GM23248 (cell line): Measurements from ENCODE around the gene DNAJC10. TPM values are rescaled to one million over a fixed set of nuclear protein-coding genes. Genes with fewer than 3 reads are reported as not detected.

ENCODE experiments used
- DNase-seq: peaks from one replicate; pipeline ENCODE4 v3.0.0-alpha.2; 2015
- H2AFZ ChIP-seq: fragments of 200-600 bp; sonication (generic); 2 replicates; pipeline ENCODE4 v1.6.1; 2016; ENCODE audit warnings: antibody characterized with exemption
- H3F3A ChIP-seq: fragments of 200-600 bp; sonication (generic); 2 replicates; pipeline ENCODE4 v1.6.1; 2016; ENCODE audit warnings: mild to moderate bottlenecking, antibody characterized with exemption, mixed run types; ENCODE audit not compliant: insufficient read depth
- H3K27ac ChIP-seq: fragments of 200-600 bp; sonication (generic); 2 replicates; pipeline ENCODE4 v1.5.1; 2016; ENCODE audit warnings: mild to moderate bottlenecking
- H3K27me3 ChIP-seq: fragments of 200-600 bp; sonication (generic); replicated peaks from 2 replicates; pipeline ENCODE4 v1.6.1; 2016; ENCODE audit warnings: mild to moderate bottlenecking; ENCODE audit not compliant: insufficient read depth
- H3K36me3 ChIP-seq: fragments of 200-600 bp; sonication (generic); 2 replicates; pipeline ENCODE4 v1.6.1; 2016; ENCODE audit warnings: low read depth, mild to moderate bottlenecking
- H3K4me1 ChIP-seq: fragments of 200-600 bp; sonication (generic); 2 replicates; pipeline ENCODE4 v1.6.1; 2016; ENCODE audit warnings: mild to moderate bottlenecking; ENCODE audit not compliant: insufficient read depth
- H3K4me2 ChIP-seq: fragments of 200-600 bp; sonication (generic); one replicate; pipeline ENCODE4 v1.6.1; 2016; ENCODE audit warnings: mild to moderate bottlenecking; ENCODE audit not compliant: unreplicated experiment
- H3K4me3 ChIP-seq: fragments of 200-600 bp; sonication (generic); 2 replicates; pipeline ENCODE4 v1.5.1; 2016; ENCODE audit warnings: mild to moderate bottlenecking
- H3K79me2 ChIP-seq: fragments of 200-600 bp; sonication (generic); 2 replicates; pipeline ENCODE4 v1.6.1; 2016; ENCODE audit warnings: mild to moderate bottlenecking; ENCODE audit not compliant: insufficient read depth
- H3K9ac ChIP-seq: fragments of 200-600 bp; sonication (generic); 2 replicates; pipeline ENCODE4 v1.6.1; 2016; ENCODE audit warnings: mild to moderate bottlenecking
- H3K9me2 ChIP-seq: fragments of 200-600 bp; sonication (generic); 2 replicates; pipeline ENCODE4 v1.6.1; 2016; ENCODE audit warnings: mixed run types, mild to moderate bottlenecking, moderate library complexity; ENCODE audit not compliant: insufficient read depth
- H3K9me3 ChIP-seq: fragments of 200-600 bp; sonication (generic); one replicate; pipeline ENCODE4 v1.6.1; 2017; ENCODE audit warnings: low read depth
- H4K20me1 ChIP-seq: fragments of 200-600 bp; sonication (generic); 2 replicates; pipeline ENCODE4 v1.6.0; 2016; ENCODE audit not compliant: insufficient read depth
- EZH2 ChIP-seq: fragments of 200-600 bp; sonication (generic); IDR thresholded peaks from 2 replicates; pipeline ENCODE4 v1.6.1; 2018; ENCODE audit warnings: antibody characterized with exemption, mild to moderate bottlenecking; ENCODE audit not compliant: insufficient read depth, poor library complexity, severe bottlenecking
- EZH2phosphoT487 ChIP-seq: fragments of 200-600 bp; sonication (generic); IDR thresholded peaks from 2 replicates; pipeline ENCODE4 v1.6.1; 2018; ENCODE audit warnings: antibody characterized with exemption, moderate library complexity, mild to moderate bottlenecking, low read depth; ENCODE audit not compliant: insufficient read depth
- WGBS, 2 experiments: methylation state at CpG; one replicate each; pipeline ENCODE4 v1.1.6; 2015 to 2017; ENCODE audit warnings: low lambda C conversion rate in 2 of 2, low coverage in 1 of 2; ENCODE audit errors: missing lambda C conversion rate in 2 of 2; 5-methylcytosine and 5-hydroxymethylcytosine counted together
- in situ Hi-C: fragments of 300-500 bp; cut with MboI; formaldehyde crosslinking; loops from 2 replicates; pipeline ENCODE4 v1.15.0; 2020
- polyA plus RNA-seq: library from polyadenylated mRNA; unstranded; fragments of >200 nt; fragmentation: Nextera tagmentation; extraction: Ambion mirVana; gene quantifications from 2 replicates; pipeline ENCODE4 v1.2.1, GENCODE V29; 2016
- small RNA-seq: library from RNA; depleted of rRNA; stranded (forward); fragments of <200 nt; gene quantifications from one replicate; pipeline ENCODE3, GENCODE V24; 2014; ENCODE audit warnings: low read depth, low replicate concordance
- total RNA-seq: library from RNA; depleted of rRNA; stranded (reverse); fragments of >200 nt; shearing (Covaris generic); gene quantifications from 2 replicates; pipeline ENCODE4 v1.2.3, GENCODE V29; 2014; rRNA removed

Gene DNAJC10
- total and polyA plus RNA-seq, 2 experiments from 2014 or later, result 96.0 to 117 TPM

GRCh38 chr2:182834293-182834692 lies 118.2 kb downstream of the DNAJC10 start:
- no peak for TF ChIP-seq EZH2
- no peak for TF ChIP-seq EZH2phosphoT487
- in situ Hi-C loops, result no loop called here
- no peaks in the 10 kb centered on the region for H3F3A ChIP-seq
- WGBS, 2 experiments, result 32 to 52% methylated on average over 1 of the region's 1 CpG
- H3K36me3 ChIP-seq, result no peaks in the 10 kb centered on the region
- H2AFZ ChIP-seq, result no peak overlapping the region
- DNase-seq, result no peak
- no peaks in the 10 kb centered on the region for H3K4me1 ChIP-seq
- no peak overlapping the region for H3K4me3 ChIP-seq
- H3K27me3 ChIP-seq, result no peaks in the 10 kb centered on the region
- H3K9ac ChIP-seq, result no peak overlapping the region
- no peaks in the 10 kb centered on the region for H3K9me3 ChIP-seq
- no peak overlapping the region for H3K27ac ChIP-seq
- H3K79me2 ChIP-seq, result no peaks in the 10 kb centered on the region
- H3K4me2 ChIP-seq, result no peak overlapping the region
- no peaks in the 10 kb centered on the region for H4K20me1 ChIP-seq
- H3K9me2 ChIP-seq, result no peaks in the 10 kb centered on the region

GRCh38 chr2:182836451-182836850 lies 120.4 kb downstream of the DNAJC10 start:
- DNase-seq, result no peak
- Histone ChIP-seq H3K79me2 (no peaks in the 10 kb centered on the region), H3K4me2 (no peak overlapping the region), H3K9ac (no peak overlapping the region), H3K36me3 (no peaks in the 10 kb centered on the region), H3F3A (no peaks in the 10 kb centered on the region), H3K27ac (no peak overlapping the region), H3K4me1 (no peaks in the 10 kb centered on the region), H2AFZ (no peak overlapping the region), H3K9me3 (no peaks in the 10 kb centered on the region), H3K27me3 (peaks cover 2% of the 10 kb centered on the region; the same call in 1 of the 2 replicates), H4K20me1 (no peaks in the 10 kb centered on the region), H3K9me2 (no peaks in the 10 kb centered on the region), H3K4me3 (no peak overlapping the region)
- WGBS, 2 experiments, result 29 to 33% methylated on average over 3 of the region's 3 CpGs
- TF ChIP-seq EZH2phosphoT487 (no peak), EZH2 (no peak)
- in situ Hi-C loops, result no loop called here

Small RNA genes within 50 kb of the gene (small RNA-seq; reads per million reads assigned to genes)
- gene RF00019, result not detected

Other genes starting within 250 kb of the DNAJC10 start
- gene FRZB, start 150.4 kb downstream of the DNAJC10 start, total RNA-seq, result 0.32 TPM in 1 of 2 replicates, not detected in the other
- gene FRZB, start 150.4 kb downstream of the DNAJC10 start, polyA plus RNA-seq, result 0.08 TPM in 1 of 2 replicates, not detected in the other